NCI-H510A (cell line): Measurements from ENCODE around the gene STEEP1.
A peak's percentile ranks its signal among the peaks of the same experiment; 100 is the strongest.

Experiments
- DNase-seq: peaks from one replicate; lab custom pipeline; 2025; lab: John Stamatoyannopoulos, UW

The STEEP1 gene

GRCh38 chrX:119565107-119565663 is at the start of gene STEEP1:
TSS of gene STEEP1 (minus strand) at chrX:119565409. CDS start at chrX:119565355, 54 bp downstream.
- peak; percentile 89 for DNase-seq

- DNase-seq: no peak
Observed at GRCh38 chrX:119614776-119615175, 49.6 kb upstream of the STEEP1 start.

GRCh38 chrX:119607018-119607389 is 41.8 kb upstream of the STEEP1 start:
- no peak for DNase-seq

- peak; percentile 76 for DNase-seq
Observed at GRCh38 chrX:119606280-119607017, 41.2 kb upstream of the STEEP1 start, which contains the start of gene NKRF. TSS of gene NKRF (minus strand) at chrX:119606424.

- no peak for DNase-seq
Observed at GRCh38 chrX:119605464-119606279, 40.5 kb upstream of the STEEP1 start.

GRCh38 chrX:119604766-119605463 is 39.7 kb upstream of the STEEP1 start:
- no peak for DNase-seq

GRCh38 chrX:119602701-119603255 is 37.6 kb upstream of the STEEP1 start:
- no peak for DNase-seq

- DNase-seq: no peak
Observed at GRCh38 chrX:119589810-119590209, 24.6 kb upstream of the STEEP1 start.

- no peak for DNase-seq
Observed at GRCh38 chrX:119583431-119584059, 18.3 kb upstream of the STEEP1 start.

- DNase-seq: no peak
Observed at GRCh38 chrX:119579414-119579813, 14.2 kb upstream of the STEEP1 start.

- DNase-seq: peak; percentile 84
Observed at GRCh38 chrX:119574394-119575266, 9.4 kb upstream of the STEEP1 start, which contains the start of gene UBE2A. TSS of gene UBE2A (plus strand) at chrX:119574563. CDS start at chrX:119574712, 149 bp downstream.

GRCh38 chrX:119573840-119574393 is 8.7 kb upstream of the STEEP1 start:
- peak; percentile 2 for DNase-seq

GRCh38 chrX:119573222-119573621 is 8.0 kb upstream of the STEEP1 start:
- no peak for DNase-seq

- DNase-seq: no peak
Observed at GRCh38 chrX:119570351-119570835, 5.2 kb upstream of the STEEP1 start.

GRCh38 chrX:119552508-119552907 is 12.7 kb downstream of the STEEP1 start:
- DNase-seq: no peak

GRCh38 chrX:119549327-119550016 is 15.7 kb downstream of the STEEP1 start:
- DNase-seq: no peak

GRCh38 chrX:119541188-119541587 is 24.0 kb downstream of the STEEP1 start:
- no peak for DNase-seq

GRCh38 chrX:119539872-119540271 is 25.3 kb downstream of the STEEP1 start:
- DNase-seq: no peak

- DNase-seq: no peak
Observed at GRCh38 chrX:119537487-119537886, 27.7 kb downstream of the STEEP1 start.
